A673 (cell line): ENCODE data around the gene PRKAR2B.

Source experiments
- EZH2 ChIP-seq: fragments of 200-600 bp; sonication (generic); IDR thresholded peaks from 2 replicates; pipeline ENCODE4 v1.6.1; 2017; ENCODE audit warnings: borderline replicate concordance, low read depth, mild to moderate bottlenecking, mixed read lengths, antibody characterized with exemption, low read length; ENCODE audit not compliant: poor library complexity, severe bottlenecking
- TF ChIP-seq, protein P1 (sequence below): fragments of 300-800, 200-600 bp; sonication (generic); conservative IDR thresholded peaks from 2 replicates; pipeline ENCODE4 v1.5.1; 2017; ENCODE audit warnings: low read depth, mild to moderate bottlenecking, antibody characterized with exemption, low read length, moderate library complexity, mixed read lengths

DNA sequence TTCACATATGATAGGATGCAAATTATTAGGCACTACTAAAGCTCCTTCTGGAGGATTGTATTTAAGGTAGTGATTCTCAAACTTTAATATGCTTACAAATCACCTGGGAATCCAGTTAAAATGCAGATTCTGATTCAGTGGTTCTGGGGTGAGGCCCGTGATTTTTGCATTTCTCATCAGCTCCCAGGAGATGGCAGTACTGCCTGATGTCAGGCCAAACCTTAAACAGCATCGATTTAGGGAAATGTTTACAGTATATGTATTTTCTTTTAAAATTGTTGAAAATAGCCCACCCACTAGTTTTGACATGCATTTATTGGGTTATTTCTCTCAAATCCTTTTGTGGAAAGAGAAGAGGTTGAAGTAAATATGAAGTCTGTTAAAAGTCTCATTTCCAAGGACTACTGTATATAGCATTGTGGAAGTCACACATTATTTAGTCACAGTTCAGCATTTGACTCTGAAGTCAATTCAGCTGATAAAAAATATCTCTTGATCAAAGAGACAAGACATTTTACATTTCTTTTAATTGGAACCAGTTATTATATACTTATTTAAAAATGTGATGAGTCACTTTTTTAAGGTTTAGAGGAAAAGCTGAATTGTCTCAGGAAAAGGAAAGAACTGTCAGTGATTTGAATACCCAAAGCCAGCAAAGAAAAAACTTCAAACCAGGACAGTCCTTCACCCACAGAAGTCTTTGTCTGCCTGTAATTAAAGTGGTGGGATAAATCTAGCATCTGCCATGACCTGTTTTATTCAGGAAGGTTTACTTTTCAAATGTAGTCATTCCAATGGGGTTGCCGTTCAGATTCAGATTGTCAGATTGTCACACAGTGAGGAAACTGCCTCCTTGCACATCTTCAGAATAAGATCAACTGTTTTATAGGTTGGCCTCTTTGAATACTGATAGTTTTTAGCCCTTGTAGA lies 103.2 kb downstream of the PRKAR2B start:
- TF ChIP-seq, protein P1, sequence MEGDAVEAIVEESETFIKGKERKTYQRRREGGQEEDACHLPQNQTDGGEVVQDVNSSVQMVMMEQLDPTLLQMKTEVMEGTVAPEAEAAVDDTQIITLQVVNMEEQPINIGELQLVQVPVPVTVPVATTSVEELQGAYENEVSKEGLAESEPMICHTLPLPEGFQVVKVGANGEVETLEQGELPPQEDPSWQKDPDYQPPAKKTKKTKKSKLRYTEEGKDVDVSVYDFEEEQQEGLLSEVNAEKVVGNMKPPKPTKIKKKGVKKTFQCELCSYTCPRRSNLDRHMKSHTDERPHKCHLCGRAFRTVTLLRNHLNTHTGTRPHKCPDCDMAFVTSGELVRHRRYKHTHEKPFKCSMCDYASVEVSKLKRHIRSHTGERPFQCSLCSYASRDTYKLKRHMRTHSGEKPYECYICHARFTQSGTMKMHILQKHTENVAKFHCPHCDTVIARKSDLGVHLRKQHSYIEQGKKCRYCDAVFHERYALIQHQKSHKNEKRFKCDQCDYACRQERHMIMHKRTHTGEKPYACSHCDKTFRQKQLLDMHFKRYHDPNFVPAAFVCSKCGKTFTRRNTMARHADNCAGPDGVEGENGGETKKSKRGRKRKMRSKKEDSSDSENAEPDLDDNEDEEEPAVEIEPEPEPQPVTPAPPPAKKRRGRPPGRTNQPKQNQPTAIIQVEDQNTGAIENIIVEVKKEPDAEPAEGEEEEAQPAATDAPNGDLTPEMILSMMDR: peak; percentile 77
- no peak for TF ChIP-seq EZH2
